H1 (cell line): ENCODE data around the gene GRID2. TPM values are rescaled to one million over a fixed set of nuclear protein-coding genes. Genes with fewer than 3 reads are reported as not detected.

Experiments
- BACH1 ChIP-seq: IDR thresholded peaks from 2 replicates; pipeline ENCODE4 v1.6.1; 2012; ENCODE audit warnings: low read length, improper control_type of control experiment
- BRCA1 ChIP-seq: IDR thresholded peaks from 2 replicates; pipeline ENCODE4 v1.6.1; 2012; ENCODE audit warnings: low read depth, low read length, improper control_type of control experiment
- CHD7 ChIP-seq: fragments of 300-600 bp; sonication (generic); IDR thresholded peaks from 2 replicates; pipeline ENCODE4 v1.7.1; 2012; ENCODE audit warnings: low read length, moderate library complexity, mild to moderate bottlenecking, inconsistent platforms; ENCODE audit not compliant: insufficient replicate concordance
- CREB1 ChIP-seq: IDR thresholded peaks from 2 replicates; pipeline ENCODE4 v1.6.1; 2012; ENCODE audit warnings: inconsistent platforms
- EZH2 ChIP-seq: fragments of 200-600 bp; sonication (generic); IDR thresholded peaks from 2 replicates; pipeline ENCODE4 v1.7.1; 2012; ENCODE audit warnings: low read depth, mild to moderate bottlenecking, moderate library complexity, low read length, inconsistent platforms; ENCODE audit not compliant: severe bottlenecking
- MAX ChIP-seq: IDR thresholded peaks from 2 replicates; pipeline ENCODE4 v1.6.1; 2012; ENCODE audit warnings: inconsistent platforms
- NANOG ChIP-seq: IDR thresholded peaks from 2 replicates; pipeline ENCODE4 v1.6.1; 2011; ENCODE audit warnings: low read length, low read depth, mild to moderate bottlenecking, inconsistent platforms; ENCODE audit not compliant: insufficient read depth, poor library complexity, severe bottlenecking
- POU5F1 ChIP-seq: IDR thresholded peaks from 2 replicates; pipeline ENCODE4 v1.6.1; 2011; ENCODE audit warnings: low read depth, mild to moderate bottlenecking, low read length, moderate library complexity
- RFX5 ChIP-seq: IDR thresholded peaks from 2 replicates; pipeline ENCODE4 v1.6.1; 2011; ENCODE audit warnings: low read depth, low read length, improper control_type of control experiment, borderline replicate concordance
- SP1 ChIP-seq: IDR thresholded peaks from 2 replicates; pipeline ENCODE4 v1.6.1; 2011; ENCODE audit warnings: low read depth, low read length
- TCF12 ChIP-seq: IDR thresholded peaks from 2 replicates; pipeline ENCODE4 v1.6.1; 2011; ENCODE audit warnings: low read depth, mild to moderate bottlenecking, low read length
- polyA plus RNA-seq, 7 experiments: library from polyadenylated mRNA; depleted of rRNA in 3 of 7; stranded (reverse) in 5 of 7; unstranded in 2 of 7; fragments of >200 nt in 5 of 7; fragments of 200-250 nt in 2 of 7; gene quantifications; 1 replicate in 5 of 7; 2 replicates in 1 of 7; 4 replicates in 1 of 7; pipeline versions ENCODE4 v1.2.1 to v1.2.3, GENCODE V29; 2011 to 2013; ENCODE audit warnings: missing spikeins in 2 of 7, mixed read lengths in 2 of 7
- total RNA-seq: library from RNA; stranded (reverse); fragmentation: NEBNext Ultra II Directional; extraction: Animal tissue kit (Norgen Biotek cat#: 25700); gene quantifications from 2 replicates; pipeline ENCODE4 v1.2.1, GENCODE V29; 2021

GRID2 gene
- total and polyA plus RNA-seq, 2 of the 8 experiments (the other 6 are each of a cell fraction or from before 2014, with no cell fraction given), result 31.1 to 81.9 TPM

DNA sequence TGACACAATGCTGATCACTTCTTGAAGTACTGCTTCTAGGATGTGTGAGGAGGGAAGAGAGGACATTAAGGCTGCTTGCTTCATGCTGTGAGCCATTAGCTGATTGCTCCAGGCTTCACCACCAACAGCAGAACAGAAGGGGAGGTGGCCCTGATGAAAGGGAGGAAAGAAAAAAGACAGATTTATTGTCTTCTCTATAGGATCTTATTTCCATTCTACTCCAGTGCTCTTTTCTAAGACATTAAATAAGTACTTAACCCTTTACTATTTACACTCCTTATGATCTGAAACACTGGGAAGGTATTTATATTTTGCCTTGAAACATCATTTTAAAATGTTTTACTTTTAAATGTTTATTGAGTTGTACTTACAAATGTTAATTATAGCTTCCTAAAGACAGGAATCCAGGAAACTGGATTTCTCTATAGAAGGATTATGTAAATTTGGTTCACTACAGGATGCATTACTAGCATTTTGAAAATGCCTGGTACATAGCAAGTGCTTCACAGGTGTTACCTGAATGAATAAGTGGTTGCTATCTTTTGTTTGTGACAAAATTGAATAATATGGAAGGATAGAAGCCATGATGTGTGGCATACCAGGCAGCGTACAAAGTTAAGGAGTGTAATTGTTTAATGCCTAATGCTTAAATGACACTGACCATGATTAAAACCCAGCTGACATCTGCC is 843.9 kb downstream of the GRID2 start (continued):
- TF ChIP-seq CHD7, result peak; percentile 63
- TF ChIP-seq BRCA1, result no peak
- no peak for TF ChIP-seq RFX5
- peak; percentile 95 for TF ChIP-seq NANOG
- no peak for TF ChIP-seq TCF12
- TF ChIP-seq CREB1, result no peak
- TF ChIP-seq MAX, result no peak
- no peak for TF ChIP-seq POU5F1
- TF ChIP-seq EZH2, result no peak
- TF ChIP-seq BACH1, result no peak
- TF ChIP-seq SP1, result 0 out of 2 replicates have a peak, but pooled peaks have one; percentile 29
